ENCODE measurements around the gene RAB9A. TPM values are rescaled to one million over a fixed set of nuclear protein-coding genes. Genes with fewer than 3 reads are reported as not detected.

Gene RAB9A
- total and polyA plus RNA-seq, 4 donors = 9.0 to 22.9 (median 12.0) TPM

- no peak for DNase-seq (ENCODE audit: low spot score)
- no peak overlapping the region for H3K9ac ChIP-seq (ENCODE audit: low read depth in 1 of 2, low read length in 2 of 2)
- H3K36me3 ChIP-seq (ENCODE audit: control insufficient read depth in 4 of 4, insufficient read depth in 3 of 4, low read depth in 1 of 4, low read length in 3 of 4) = no peaks in the 10 kb centered on the region
- H3K9me3 ChIP-seq (ENCODE audit: control insufficient read depth in 4 of 4, low read length in 3 of 4) = peaks cover 0 to 3% (median 0%) of the 10 kb centered on the region in 4 donors
- TF ChIP-seq YY1 (IDR thresholded peaks at IDR 0.05) (no peak), RXRA (IDR thresholded peaks at IDR 0.05) (no peak), RAD21 (IDR thresholded peaks at IDR 0.05) (no peak), FOXA2 (IDR thresholded peaks at IDR 0.05) (no peak), ZBTB33 (IDR thresholded peaks at IDR 0.05) (no peak), NR2F2 (IDR thresholded peaks at IDR 0.05) (no peak), GABPA (IDR thresholded peaks at IDR 0.05 in 1 of 2, conservative IDR thresholded peaks at IDR 0.05 in 1 of 2) (no peak), SP1 (IDR thresholded peaks at IDR 0.05) (no peak), FOXA1 (IDR thresholded peaks at IDR 0.05) (no peak), TAF1 (conservative IDR thresholded peaks at IDR 0.05) (no peak), JUND (IDR thresholded peaks at IDR 0.05) (no peak), EGR1 (IDR thresholded peaks at IDR 0.05; ENCODE audit: low read depth in 2 of 2) (no peak)
- TF ChIP-seq, protein P1, sequence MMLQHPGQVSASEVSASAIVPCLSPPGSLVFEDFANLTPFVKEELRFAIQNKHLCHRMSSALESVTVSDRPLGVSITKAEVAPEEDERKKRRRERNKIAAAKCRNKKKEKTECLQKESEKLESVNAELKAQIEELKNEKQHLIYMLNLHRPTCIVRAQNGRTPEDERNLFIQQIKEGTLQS (IDR thresholded peaks at IDR 0.05) = no peak
- H3K27ac ChIP-seq (ENCODE audit: low read depth in 1 of 2, low read length in 2 of 2) = no peak overlapping the region
- peaks cover 0 to 2% (median 0%) of the 10 kb centered on the region in 4 donors for H3K4me1 ChIP-seq (ENCODE audit: control insufficient read depth in 4 of 4, insufficient read depth in 4 of 4, low read length in 3 of 4)
- WGBS = 89% methylated on average over 5 of the region's 5 CpGs
- no peak overlapping the region for H3K4me3 ChIP-seq (ENCODE audit: low read depth in 1 of 3, low read length in 3 of 3)
- H3K27me3 ChIP-seq (ENCODE audit: control insufficient read depth in 4 of 4, insufficient read depth in 4 of 4, low read length in 3 of 4) = no peaks in the 10 kb centered on the region
Measured at GRCh38 chrX:13670197-13670596, 18.7 kb upstream of the RAB9A start.

DNA sequence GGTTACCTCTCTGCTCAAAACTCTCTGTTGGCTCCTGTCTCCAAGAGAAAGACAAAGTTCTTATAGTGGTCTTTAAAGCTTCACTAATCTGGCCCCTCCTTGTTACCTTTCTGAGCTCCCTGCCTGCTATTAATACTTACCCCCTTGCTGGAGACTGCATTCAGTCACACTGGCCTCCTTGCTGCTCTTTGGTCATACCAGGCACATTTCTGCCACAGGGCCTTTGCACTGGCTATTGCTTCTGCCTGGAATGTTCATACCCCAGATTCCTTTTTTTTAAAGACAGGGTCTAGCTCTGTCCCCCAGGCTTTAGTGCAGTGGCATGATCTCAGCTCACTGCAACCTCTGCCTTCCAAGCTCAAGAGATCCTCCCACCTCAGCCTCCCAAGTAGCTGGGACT is 15.9 kb upstream of the RAB9A start:
- no peak overlapping the region for H3K4me3 ChIP-seq (ENCODE audit: low read depth in 1 of 3, low read length in 3 of 3)
- H3K9ac ChIP-seq (ENCODE audit: low read depth in 1 of 2, low read length in 2 of 2) = no peak overlapping the region
- peaks cover 0 to 3% (median 0%) of the 10 kb centered on the region in 4 donors for H3K9me3 ChIP-seq (ENCODE audit: control insufficient read depth in 4 of 4, low read length in 3 of 4)
- H3K27me3 ChIP-seq (ENCODE audit: control insufficient read depth in 4 of 4, insufficient read depth in 4 of 4, low read length in 3 of 4) = no peaks in the 10 kb centered on the region
- TF ChIP-seq RXRA (IDR thresholded peaks at IDR 0.05) = no peak
- TF ChIP-seq FOXA1 (IDR thresholded peaks at IDR 0.05) = no peak
- no peak for TF ChIP-seq EGR1 (IDR thresholded peaks at IDR 0.05; ENCODE audit: low read depth in 2 of 2)
- TF ChIP-seq CTCF (IDR thresholded peaks at IDR 0.05; ENCODE audit: low read depth, low read length, missing input control) = no peak
- no peak for TF ChIP-seq MAX (IDR thresholded peaks at IDR 0.05)
- TF ChIP-seq SP1 (IDR thresholded peaks at IDR 0.05) = no peak
- TF ChIP-seq ZBTB33 (IDR thresholded peaks at IDR 0.05) = no peak
- TF ChIP-seq TAF1 (conservative IDR thresholded peaks at IDR 0.05) = no peak
- TF ChIP-seq HNF4G (IDR thresholded peaks at IDR 0.05) = no peak
- no peak overlapping the region for H3K27ac ChIP-seq (ENCODE audit: low read depth in 1 of 2, low read length in 2 of 2)
- no peaks in the 10 kb centered on the region for H3K4me1 ChIP-seq (ENCODE audit: control insufficient read depth in 4 of 4, insufficient read depth in 4 of 4, low read length in 3 of 4)
- DNase-seq (ENCODE audit: low spot score) = no peak
- H3K36me3 ChIP-seq (ENCODE audit: control insufficient read depth in 4 of 4, insufficient read depth in 3 of 4, low read depth in 1 of 4, low read length in 3 of 4) = no peaks in the 10 kb centered on the region
